ENCODE data around the gene FBXO47. TPM values are rescaled to one million over a fixed set of nuclear protein-coding genes. Genes with fewer than 3 reads are reported as not detected.

Gene FBXO47
- total RNA-seq, 4 donors from 2014 or later = 0.26 TPM; not detected in 3

DNA sequence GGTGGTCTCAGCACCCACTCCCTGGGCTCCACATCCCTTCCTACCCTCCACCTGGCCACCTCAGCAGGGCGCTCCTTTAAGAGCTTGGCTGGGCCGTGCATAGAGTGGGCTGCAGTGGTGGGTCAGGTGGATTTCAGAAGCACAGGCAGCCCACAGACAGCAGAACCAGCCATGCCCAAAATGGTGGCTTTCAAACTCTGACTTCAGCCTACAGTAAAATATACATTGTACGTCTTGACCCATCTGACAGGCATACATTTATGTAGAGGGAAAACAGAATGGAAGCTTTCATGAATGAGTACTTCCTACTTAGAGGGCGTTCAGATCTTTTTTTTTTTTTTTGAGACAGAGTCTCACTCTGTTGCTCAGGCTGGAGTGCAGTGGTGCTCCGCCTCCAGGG, 67.8 kb downstream of the FBXO47 start:
- no peaks in the 10 kb centered on the region for H3K9me3 ChIP-seq
- peaks cover 22 to 69% (median 60%) of the 10 kb centered on the region in 4 donors for H3K36me3 ChIP-seq
- H3K27ac ChIP-seq (replicated peaks in 1 of 4) = peak overlapping the region; percentile 67 to 77 (median 72)
- H3K4me1 ChIP-seq = peaks cover 77 to 89% (median 83%) of the 10 kb centered on the region in 4 donors
- WGBS = 66% methylated on average over 4 of the region's 5 CpGs
- no peaks in the 10 kb centered on the region for H3K27me3 ChIP-seq
- DNase-seq (ENCODE audit: extremely low spot score) = no peak
- intact Hi-C loops (cut with DNase I) = no loop called here
- no peak overlapping the region for H3K4me3 ChIP-seq
- TF ChIP-seq POLR2AphosphoS5 (IDR thresholded peaks at IDR 0.05) (no peak), POLR2A (IDR thresholded peaks at IDR 0.05; ENCODE audit: low read depth) (no peak), EP300 (IDR thresholded peaks at IDR 0.05) (no peak)
- TF ChIP-seq, protein P1, sequence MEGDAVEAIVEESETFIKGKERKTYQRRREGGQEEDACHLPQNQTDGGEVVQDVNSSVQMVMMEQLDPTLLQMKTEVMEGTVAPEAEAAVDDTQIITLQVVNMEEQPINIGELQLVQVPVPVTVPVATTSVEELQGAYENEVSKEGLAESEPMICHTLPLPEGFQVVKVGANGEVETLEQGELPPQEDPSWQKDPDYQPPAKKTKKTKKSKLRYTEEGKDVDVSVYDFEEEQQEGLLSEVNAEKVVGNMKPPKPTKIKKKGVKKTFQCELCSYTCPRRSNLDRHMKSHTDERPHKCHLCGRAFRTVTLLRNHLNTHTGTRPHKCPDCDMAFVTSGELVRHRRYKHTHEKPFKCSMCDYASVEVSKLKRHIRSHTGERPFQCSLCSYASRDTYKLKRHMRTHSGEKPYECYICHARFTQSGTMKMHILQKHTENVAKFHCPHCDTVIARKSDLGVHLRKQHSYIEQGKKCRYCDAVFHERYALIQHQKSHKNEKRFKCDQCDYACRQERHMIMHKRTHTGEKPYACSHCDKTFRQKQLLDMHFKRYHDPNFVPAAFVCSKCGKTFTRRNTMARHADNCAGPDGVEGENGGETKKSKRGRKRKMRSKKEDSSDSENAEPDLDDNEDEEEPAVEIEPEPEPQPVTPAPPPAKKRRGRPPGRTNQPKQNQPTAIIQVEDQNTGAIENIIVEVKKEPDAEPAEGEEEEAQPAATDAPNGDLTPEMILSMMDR (IDR thresholded peaks at IDR 0.05) = no peak

DNA sequence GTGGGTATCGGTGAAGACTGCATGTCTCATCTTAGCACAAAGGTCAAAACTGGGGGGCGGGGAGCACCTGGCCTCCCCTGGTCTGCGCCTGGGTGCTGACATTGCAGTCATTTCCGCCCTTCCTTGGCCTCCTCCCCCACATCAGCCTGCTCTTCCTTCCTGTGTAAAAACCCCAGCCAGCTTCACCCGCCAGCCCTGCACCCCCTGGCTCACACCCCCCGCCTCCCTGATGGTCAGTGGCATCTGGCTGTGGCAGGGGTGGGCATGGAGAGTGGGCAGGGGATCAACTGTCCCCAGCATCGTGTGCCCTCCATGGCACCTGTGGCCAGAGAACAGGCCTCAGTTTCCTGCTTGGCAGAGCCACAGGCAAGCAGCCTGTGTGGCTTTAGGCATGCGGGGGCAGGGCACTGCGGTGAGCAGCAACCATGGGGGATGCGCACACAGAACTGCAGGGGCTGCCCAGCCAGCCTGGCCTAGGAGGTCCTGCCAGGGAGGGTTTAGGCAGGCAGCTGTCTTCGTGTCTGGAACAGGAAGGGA, 68.3 kb downstream of the FBXO47 start:
- WGBS = 58% methylated on average over 7 of the region's 11 CpGs
- H3K27me3 ChIP-seq = no peaks in the 10 kb centered on the region
- intact Hi-C loops (cut with DNase I) = no loop called here
- peaks cover 21 to 67% (median 60%) of the 10 kb centered on the region in 4 donors for H3K36me3 ChIP-seq
- no peak for TF ChIP-seq EP300 (IDR thresholded peaks at IDR 0.05)
- TF ChIP-seq POLR2A (IDR thresholded peaks at IDR 0.05; ENCODE audit: low read depth) = no peak
- TF ChIP-seq POLR2AphosphoS5 (IDR thresholded peaks at IDR 0.05) = no peak
- TF ChIP-seq, protein P1 (IDR thresholded peaks at IDR 0.05) = no peak
- no peak overlapping the region for H3K4me3 ChIP-seq
- H3K9me3 ChIP-seq = no peaks in the 10 kb centered on the region
- peaks cover 82 to 94% (median 88%) of the 10 kb centered on the region in 4 donors for H3K4me1 ChIP-seq
- DNase-seq (ENCODE audit: extremely low spot score) = no peak
- peak overlapping the region; percentile 67 to 77 (median 72) for H3K27ac ChIP-seq (replicated peaks in 1 of 4)

DNA sequence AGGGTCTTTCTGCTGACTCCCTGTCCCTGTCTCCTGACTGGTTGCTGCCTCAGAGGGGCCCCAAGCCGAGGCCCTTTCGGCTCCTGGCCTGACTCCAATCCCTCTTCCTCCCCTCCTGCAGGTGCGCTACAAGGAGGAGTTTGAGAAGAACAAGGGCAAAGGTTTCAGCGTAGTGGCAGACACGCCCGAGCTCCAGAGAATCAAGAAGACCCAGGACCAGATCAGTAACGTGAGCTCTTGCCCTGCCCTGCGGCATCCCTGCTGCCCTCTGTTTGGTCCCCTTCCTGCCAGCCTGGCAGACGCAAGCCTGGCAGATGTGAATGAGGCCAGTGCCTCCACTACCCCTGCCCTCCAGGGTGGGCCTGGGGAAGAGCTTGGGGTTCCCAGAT, 68.9 kb downstream of the FBXO47 start:
- H3K27me3 ChIP-seq = no peaks in the 10 kb centered on the region
- DNase-seq (ENCODE audit: extremely low spot score) = no peak
- H3K36me3 ChIP-seq = peaks cover 15 to 65% (median 57%) of the 10 kb centered on the region in 4 donors
- peak overlapping the region; percentile 67 to 77 (median 72) for H3K27ac ChIP-seq (replicated peaks in 1 of 4)
- TF ChIP-seq EP300 (IDR thresholded peaks at IDR 0.05) = no peak
- TF ChIP-seq POLR2A (IDR thresholded peaks at IDR 0.05; ENCODE audit: low read depth) = no peak
- TF ChIP-seq, protein P1 (IDR thresholded peaks at IDR 0.05) = no peak
- no peak for TF ChIP-seq POLR2AphosphoS5 (IDR thresholded peaks at IDR 0.05)
- WGBS = 58% methylated on average over 9 of the region's 9 CpGs
- peaks cover 88 to 99% (median 92%) of the 10 kb centered on the region in 4 donors for H3K4me1 ChIP-seq
- intact Hi-C loops (cut with DNase I) = no loop called here
- no peak overlapping the region for H3K4me3 ChIP-seq
- no peaks in the 10 kb centered on the region for H3K9me3 ChIP-seq

DNA sequence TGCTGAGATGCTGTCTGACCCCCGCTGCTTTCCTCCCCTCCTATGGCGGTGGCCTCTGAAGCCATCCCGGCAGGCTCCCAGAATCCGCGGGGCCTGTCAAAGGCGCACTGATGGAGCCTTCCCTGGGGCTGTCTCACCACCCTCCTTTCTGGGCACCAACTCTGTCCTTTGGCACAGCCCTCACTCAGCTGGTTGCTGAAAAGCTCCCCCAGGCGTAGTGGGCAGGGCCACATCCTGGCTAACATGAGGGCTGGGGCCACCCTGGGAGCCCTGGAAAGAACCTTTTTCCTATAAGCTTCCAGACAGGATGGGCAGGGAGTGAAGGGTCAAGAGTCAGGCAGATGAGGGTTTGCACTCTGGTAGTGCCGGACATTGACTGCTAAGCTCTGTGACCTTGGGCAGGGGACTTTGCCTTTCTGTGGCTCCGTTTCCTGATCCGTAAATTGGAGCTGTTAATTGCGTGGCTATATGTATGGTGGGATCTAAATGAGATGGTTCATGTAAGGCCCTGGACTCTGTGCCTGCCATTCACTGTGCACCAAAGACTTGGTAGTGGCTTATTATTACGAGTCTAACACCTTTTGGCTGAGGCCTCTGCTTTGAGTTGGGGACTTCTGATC, 69.4 kb downstream of the FBXO47 start:
- Histone ChIP-seq H3K27me3 (no peaks in the 10 kb centered on the region), H3K4me3 (no peak overlapping the region), H3K36me3 (peaks cover 11 to 65% (median 59%) of the 10 kb centered on the region in 4 donors), H3K9me3 (no peaks in the 10 kb centered on the region), H3K4me1 (peaks cover 89 to 99% (median 93%) of the 10 kb centered on the region in 4 donors), H3K27ac (replicated peaks in 1 of 4) (peak overlapping the region; percentile 67 to 77 (median 72))
- TF ChIP-seq, protein P1 (IDR thresholded peaks at IDR 0.05) = no peak
- TF ChIP-seq POLR2AphosphoS5 (IDR thresholded peaks at IDR 0.05) (no peak), POLR2A (IDR thresholded peaks at IDR 0.05; ENCODE audit: low read depth) (no peak), EP300 (IDR thresholded peaks at IDR 0.05) (no peak)
- no peak for DNase-seq (ENCODE audit: extremely low spot score)
- intact Hi-C loops (cut with DNase I) = no loop called here
- 73% methylated on average over 12 of the region's 12 CpGs for WGBS

All from esophagus muscularis mucosa (tissue), 4 donors.